ENCODE measurements around the gene CLMP.
A peak's percentile ranks its signal among the peaks of the same experiment; 100 is the strongest.

The CLMP gene

DNA sequence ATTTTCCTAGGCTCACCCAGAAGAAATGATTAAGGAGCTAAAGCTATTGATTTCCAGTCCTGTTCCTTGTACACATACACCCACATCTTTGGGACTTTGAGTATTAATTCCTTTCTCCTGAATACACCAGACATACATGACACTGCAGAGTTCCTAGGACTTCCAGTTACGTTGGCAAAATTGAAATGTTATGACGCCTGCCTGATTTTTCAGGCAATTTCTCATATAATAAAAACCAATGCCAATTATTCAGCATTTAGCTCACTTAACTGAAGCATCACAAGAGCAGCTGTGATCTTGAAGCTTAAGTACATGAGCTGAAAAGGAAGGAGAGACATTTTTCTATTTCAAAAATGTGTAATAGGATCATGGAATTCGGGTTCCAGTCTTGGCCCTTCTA, 4.5 kb downstream of the CLMP start:
- DNase-seq (ENCODE audit: low spot score), result no peak

DNA sequence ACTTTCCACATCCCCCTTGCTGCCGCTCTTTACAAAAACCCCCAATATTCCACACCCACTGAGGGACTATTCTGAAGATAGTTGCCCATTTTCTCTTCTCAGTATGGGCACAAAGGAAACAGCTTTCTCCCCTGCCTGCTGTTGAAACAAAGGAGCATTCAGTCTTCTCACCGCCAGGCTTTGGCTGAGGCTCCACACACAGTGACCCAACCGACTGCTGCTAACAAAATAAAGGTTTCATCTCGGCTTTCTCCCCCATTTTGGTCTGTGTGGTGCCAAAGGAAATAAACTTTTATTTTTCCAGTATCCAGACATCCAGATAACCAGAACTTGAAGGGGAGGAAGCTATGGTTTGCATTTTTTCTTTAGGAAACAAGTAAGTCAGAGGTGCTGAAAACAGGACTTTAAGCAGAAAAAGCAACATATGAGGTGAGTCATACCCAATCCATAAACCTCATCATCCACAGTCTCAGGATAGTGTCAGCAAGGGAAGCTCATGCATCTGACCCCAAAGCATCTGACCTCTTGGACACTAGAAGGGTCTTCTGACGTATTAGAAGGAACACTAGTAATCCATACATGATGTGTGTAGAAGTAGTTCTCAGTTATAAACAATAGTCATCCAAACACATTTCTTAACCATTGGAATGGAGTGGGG, 6.4 kb downstream of the CLMP start:
- DNase-seq (ENCODE audit: low spot score), result peak; percentile 62

GRCh38 chr11:123187665-123188507, 7.2 kb downstream of the CLMP start:
- no peak for DNase-seq (ENCODE audit: low spot score)

- no peak for DNase-seq (ENCODE audit: low spot score)
Observed at GRCh38 chr11:123187248-123187647, 7.8 kb downstream of the CLMP start.

DNA sequence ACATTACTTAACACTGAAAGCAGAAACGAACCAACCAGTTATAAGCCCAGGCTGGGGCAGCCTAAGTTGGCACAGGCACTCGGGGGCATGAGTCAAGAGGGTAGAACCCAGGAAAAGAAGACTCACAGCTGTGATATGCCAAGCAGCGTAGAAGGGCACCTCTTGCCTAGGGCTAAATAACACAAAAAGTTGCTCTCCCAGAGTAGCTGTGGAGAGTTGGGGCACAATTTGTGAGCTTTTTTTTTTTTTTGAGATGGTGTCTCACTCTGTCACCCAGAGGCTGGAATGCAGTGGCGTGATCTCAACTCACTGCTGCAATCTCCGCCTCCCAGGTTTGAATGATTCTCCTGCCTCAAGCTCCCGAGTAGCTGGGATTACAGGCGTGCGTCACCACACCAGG, 8.8 kb downstream of the CLMP start:
- no peak for DNase-seq (ENCODE audit: low spot score)

DNA sequence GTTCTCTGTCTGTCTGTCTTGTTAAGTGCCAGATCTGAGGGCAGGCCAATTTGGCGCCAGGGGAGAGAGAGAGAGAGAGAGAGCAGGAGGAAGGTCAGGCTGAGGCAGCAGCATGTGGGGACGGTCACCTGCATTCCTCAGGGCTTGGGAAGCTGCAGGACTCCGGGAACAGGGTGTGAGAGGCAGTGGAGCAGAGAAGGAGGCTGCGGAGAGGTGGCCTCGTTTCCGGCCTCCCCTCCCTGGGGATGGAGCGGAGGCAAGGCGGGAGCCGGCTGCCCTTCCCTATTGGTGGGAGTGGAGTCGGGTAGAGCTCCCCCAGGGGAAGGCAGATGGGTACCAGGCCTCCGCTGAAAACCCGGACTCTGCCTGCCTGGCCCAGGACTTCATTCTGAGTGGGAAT, 9.7 kb downstream of the CLMP start:
- no peak for DNase-seq (ENCODE audit: low spot score)

DNA sequence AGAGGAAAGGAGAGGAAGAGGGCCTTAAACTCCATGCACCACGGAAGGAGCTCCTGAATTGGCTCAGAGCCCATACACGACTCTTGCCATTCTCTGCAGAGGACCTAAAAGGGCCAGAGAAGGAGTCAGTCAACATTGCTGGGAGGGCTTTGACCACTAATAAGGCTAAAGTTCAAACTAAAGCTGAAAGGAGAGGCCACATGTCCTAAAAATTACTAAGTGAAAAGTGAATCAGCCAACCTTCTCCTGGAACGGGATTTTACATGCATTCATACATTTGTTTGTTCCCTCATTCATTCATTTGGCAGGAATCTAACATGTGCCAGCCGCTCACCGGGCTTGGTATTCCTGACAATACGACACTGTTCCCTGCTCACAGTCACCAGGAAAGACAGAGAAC, 10.5 kb downstream of the CLMP start:
- no peak for DNase-seq (ENCODE audit: low spot score)

- DNase-seq (ENCODE audit: low spot score), result no peak
Observed at GRCh38 chr11:123183391-123184099, 11.5 kb downstream of the CLMP start.

- no peak for DNase-seq (ENCODE audit: low spot score)
Observed at GRCh38 chr11:123181767-123182500, 13.1 kb downstream of the CLMP start.

GRCh38 chr11:123181075-123181474, 14.0 kb downstream of the CLMP start:
- DNase-seq (ENCODE audit: low spot score), result no peak

DNA sequence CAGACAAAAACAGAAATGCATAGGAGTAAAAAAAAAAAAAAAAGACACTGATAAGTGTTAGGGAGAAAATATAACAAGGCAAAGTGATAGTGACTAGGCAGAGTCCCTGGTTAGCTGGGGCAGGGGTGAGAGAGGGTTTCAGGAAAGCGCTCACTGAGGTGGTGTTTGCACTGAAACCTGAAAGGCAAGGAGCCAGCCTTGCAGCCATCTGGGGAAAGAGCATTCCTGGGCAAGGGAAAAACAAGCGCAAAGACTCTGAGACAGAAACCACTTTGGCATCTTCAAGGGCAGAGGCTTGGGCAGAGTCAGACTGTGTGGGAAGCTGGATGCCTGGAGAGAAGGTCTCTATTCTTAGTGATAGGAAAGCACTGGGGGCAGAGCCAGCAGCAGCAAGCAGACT, 14.5 kb downstream of the CLMP start:
- no peak for DNase-seq (ENCODE audit: low spot score)

- no peak for DNase-seq (ENCODE audit: low spot score)
Observed at GRCh38 chr11:123180166-123180565, 14.9 kb downstream of the CLMP start.

GRCh38 chr11:123179586-123179985, 15.5 kb downstream of the CLMP start:
- no peak for DNase-seq (ENCODE audit: low spot score)

- no peak for DNase-seq (ENCODE audit: low spot score)
Observed at GRCh38 chr11:123178186-123178585, 16.9 kb downstream of the CLMP start.

- DNase-seq (ENCODE audit: low spot score), result no peak
Observed at GRCh38 chr11:123176785-123177184, 18.3 kb downstream of the CLMP start.

GRCh38 chr11:123174196-123175183, 20.6 kb downstream of the CLMP start:
- DNase-seq (ENCODE audit: low spot score), result peak; percentile 89

GRCh38 chr11:123173856-123174186, 21.2 kb downstream of the CLMP start:
- no peak for DNase-seq (ENCODE audit: low spot score)

DNA sequence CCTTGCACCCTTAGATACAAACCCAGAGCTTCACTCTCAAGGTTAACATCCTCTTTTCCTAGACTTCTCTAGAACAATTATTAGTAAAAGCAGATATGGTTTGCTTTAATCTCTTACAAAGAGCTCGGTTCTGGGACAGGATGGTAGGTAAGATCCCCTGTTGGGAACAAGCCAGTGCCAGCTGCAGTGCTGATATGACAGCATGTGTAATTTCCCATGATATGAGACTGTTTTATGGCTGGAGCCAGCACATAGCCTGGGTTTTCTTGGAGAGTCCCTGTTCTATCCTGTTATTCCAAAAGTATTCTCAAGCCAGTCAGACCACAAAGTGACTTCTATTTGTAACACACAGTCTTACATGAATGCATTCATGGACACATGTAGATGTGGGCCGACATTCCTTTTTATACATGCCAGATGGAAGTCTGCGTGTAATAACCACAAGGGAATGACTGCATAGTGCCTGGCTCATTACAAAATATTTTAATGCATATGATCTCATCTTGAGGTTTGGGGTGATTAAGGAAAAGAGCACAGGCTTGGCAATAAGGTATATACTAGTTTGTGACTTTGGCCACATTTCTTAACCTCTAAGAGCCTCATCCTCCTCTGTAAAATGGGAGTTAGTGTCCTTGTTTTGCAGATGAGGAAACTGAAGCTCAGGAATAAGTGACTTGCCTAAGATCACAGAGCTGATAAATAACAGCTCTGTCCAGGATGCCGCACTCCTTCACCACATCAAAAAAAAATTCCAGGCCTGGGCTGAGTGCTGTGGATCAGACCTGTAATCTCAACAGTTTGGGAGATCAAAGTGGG, 21.8 kb downstream of the CLMP start:
- DNase-seq (ENCODE audit: low spot score), result peak; percentile 91

- DNase-seq (ENCODE audit: low spot score), result no peak
Observed at GRCh38 chr11:123170929-123171328, 24.1 kb downstream of the CLMP start.

DNA sequence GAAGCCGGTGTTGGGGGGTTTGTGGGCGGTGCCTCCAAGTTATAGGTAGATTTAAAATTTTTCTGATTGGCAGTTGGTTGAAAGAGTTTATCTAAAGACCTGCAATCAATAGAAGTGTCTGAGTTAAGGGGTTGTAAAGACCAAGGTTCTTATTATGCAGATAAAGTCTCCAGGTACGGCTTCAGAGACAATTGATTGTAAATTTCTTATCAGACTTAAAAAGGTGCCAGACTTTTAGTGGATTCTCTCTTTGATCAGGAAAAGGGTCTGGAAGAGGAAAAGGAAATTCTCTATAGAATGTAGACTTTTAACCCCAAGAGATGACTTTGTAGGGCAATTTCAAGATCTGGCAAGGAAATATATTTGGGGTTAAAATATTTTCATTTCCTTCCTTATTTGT, 25.2 kb downstream of the CLMP start:
- DNase-seq (ENCODE audit: low spot score), result no peak
